Spleen (tissue), 11 donors: ENCODE data around the gene OR6S1. TPM values are rescaled to one million over a fixed set of nuclear protein-coding genes. Genes with fewer than 3 reads are reported as not detected.
"Not testable (repeated sequence)": the region's sequence is repeated elsewhere in the genome, so short reads cannot be mapped to it uniquely, and the experiment has no call there.

Experiments
- DNase-seq: peaks from one replicate; pipeline ENCODE4 v3.0.0-alpha.2; 2020
- H3K27ac ChIP-seq, 8 donors: fragments of 200-600 bp; sonication (generic) in 7 of 8; 1 replicate in 4 of 8; 2 replicates in 4 of 8; pipeline versions ENCODE4 v1.5.0 to v1.8.0; 2016 to 2021; ENCODE audit warnings: inconsistent platforms in 4 of 8, mild to moderate bottlenecking in 4 of 8, moderate library complexity in 1 of 8
- H3K27me3 ChIP-seq, 7 donors: fragments of 200-600 bp; sonication (generic) in 6 of 7; replicated peaks in 1 of 7; 1 replicate in 4 of 7; 2 replicates in 3 of 7; pipeline versions ENCODE4 v1.5.0 to v1.8.0; 2016 to 2021; ENCODE audit warnings: inconsistent platforms in 3 of 7, mild to moderate bottlenecking in 1 of 7
- H3K36me3 ChIP-seq, 6 donors: fragments of 200-600 bp; sonication (generic) in 5 of 6; 1 replicate in 4 of 6; 2 replicates in 2 of 6; pipeline versions ENCODE4 v1.5.0 to v1.8.0; 2016 to 2021; ENCODE audit warnings: inconsistent platforms in 2 of 6
- H3K4me1 ChIP-seq, 6 donors: fragments of 200-600 bp; sonication (generic) in 5 of 6; 1 replicate in 3 of 6; 2 replicates in 3 of 6; pipeline versions ENCODE4 v1.5.0 to v1.8.0; 2016 to 2021; ENCODE audit warnings: inconsistent platforms in 3 of 6
- H3K4me3 ChIP-seq, 8 donors: fragments of 200-600 bp; sonication (generic) in 7 of 8; 1 replicate in 4 of 8; 2 replicates in 4 of 8; pipeline versions ENCODE4 v1.5.0 to v1.8.0; 2016 to 2021; ENCODE audit warnings: inconsistent platforms in 4 of 8, mild to moderate bottlenecking in 4 of 8, moderate library complexity in 2 of 8
- H3K9me3 ChIP-seq, 8 donors: fragments of 200-600 bp; sonication (generic) in 7 of 8; 1 replicate in 4 of 8; 2 replicates in 4 of 8; pipeline versions ENCODE4 v1.5.0 to v1.8.0; 2016 to 2021; ENCODE audit warnings: inconsistent platforms in 4 of 8
- CTCF ChIP-seq, 11 experiments: fragments of 200-600 bp in 7 of 11; fragments of 450-650 bp in 4 of 11; sonication (generic) in 4 of 11; IDR thresholded peaks in 8 of 11; conservative IDR thresholded peaks in 3 of 11; 1 replicate in 7 of 11; 2 replicates in 4 of 11; pipeline versions ENCODE4 v1.4.0 to v1.8.0; 2016 to 2021; ENCODE audit warnings: antibody characterized with exemption in 11 of 11, inconsistent platforms in 4 of 11, mild to moderate bottlenecking in 1 of 11
- POLR2A ChIP-seq, 3 donors: fragments of 450-650 bp; IDR thresholded peaks; one replicate each; pipeline ENCODE4 v1.5.1; 2017; ENCODE audit warnings: antibody characterized with exemption in 3 of 3, mild to moderate bottlenecking in 1 of 3
- POLR2AphosphoS5 ChIP-seq, 3 donors: sonication (generic); formaldehyde crosslinking; IDR thresholded peaks; one replicate each; pipeline ENCODE4 v1.5.1; 2017; ENCODE audit warnings: antibody characterized with exemption in 3 of 3
- WGBS, 5 donors: extraction: QIAGEN DNeasy Blood & Tissue Kit in 3 of 5; methylation state at CpG; one replicate each; pipeline versions ENCODE4 v1.1.5 to v1.1.7; 2013 to 2018; 5-methylcytosine and 5-hydroxymethylcytosine counted together
- intact Hi-C: fragments of 100-400 bp; cut with DNase I; formaldehyde crosslinking; loops from one replicate; pipeline ENCODE4 v1.15.0; 2023; ENCODE audit warnings: low total_unique reads
- polyA plus RNA-seq, 3 donors: library from polyadenylated mRNA; stranded (reverse); fragments of 200-250 nt; gene quantifications; one replicate each; pipeline ENCODE4 v1.2.1, GENCODE V29; 2013
- total RNA-seq, 7 donors: library from RNA; depleted of rRNA in 3 of 7; stranded (reverse); fragments of >200 nt in 3 of 7; fragmentation: NEBNext Ultra II Directional in 4 of 7; extraction: Animal tissue kit (Norgen Biotek cat#: 25700) in 4 of 7; gene quantifications; one replicate each; pipeline versions ENCODE4 v1.1.0 to v1.2.1, GENCODE V29; 2016 to 2021
- donor health status: healthy with polysubstance abuse.
- donor health status: DM: no; HTN: no; CAD: no; lungs with moderate emphysema.
- donor health status: DM: no; HTN: no; CAD: no.
- donor health status: Bipolar disorder and iron deficiency.
- donor health status: healthy.
- donor health status: DM: no; HTN: no; CAD: no.
- donor health status: DM: yes; HTN: yes; CAD: no.

OR6S1 gene
- total and polyA plus RNA-seq, 10 donors: 0.10 to 0.77 (median 0.27) TPM; not detected in 7

- intact Hi-C loops: no loop called here
- Histone ChIP-seq H3K27me3 (peaks cover 0 to 6% (median 0%) of the 10 kb centered on the region in 7 donors), H3K27ac (no peak overlapping the region), H3K4me3 (no peak overlapping the region), H3K9me3 (no peaks in the 10 kb centered on the region), H3K36me3 (no peaks in the 10 kb centered on the region), H3K4me1 (peaks cover 0 to 33% (median 17%) of the 10 kb centered on the region in 6 donors)
- TF ChIP-seq POLR2A (IDR thresholded peaks at IDR 0.05) (no peak), CTCF (IDR thresholded peaks at IDR 0.05 in 8 of 11, conservative IDR thresholded peaks at IDR 0.05 in 3 of 11) (no peak), POLR2AphosphoS5 (IDR thresholded peaks at IDR 0.05) (no peak)
- 79 to 82% (median 81%) methylated on average over 4 of the region's 4 CpGs for WGBS, 5 donors
- no peak for DNase-seq
These were observed 30.2 kb upstream of the OR6S1 start for GRCh38 chr14:20671597-20672283.

- DNase-seq: no peak
- Histone ChIP-seq H3K36me3 (no peaks in the 10 kb centered on the region), H3K9me3 (no peaks in the 10 kb centered on the region), H3K27ac (peak overlapping the region in 4 of 8 donors; percentile 47 to 78 (median 65)), H3K4me1 (peaks cover 0 to 49% (median 19%) of the 10 kb centered on the region in 6 donors), H3K27me3 (peaks cover 0 to 18% (median 0%) of the 10 kb centered on the region in 7 donors), H3K4me3 (no peak overlapping the region)
- intact Hi-C loops: no loop called here
- TF ChIP-seq POLR2A (IDR thresholded peaks at IDR 0.05) (no peak), POLR2AphosphoS5 (IDR thresholded peaks at IDR 0.05) (no peak), CTCF (IDR thresholded peaks at IDR 0.05 in 8 of 11, conservative IDR thresholded peaks at IDR 0.05 in 3 of 11) (no peak)
- 73 to 100% (median 87%) methylated on average over 2 of the region's 2 CpGs for WGBS, 5 donors
These were observed 27.5 kb upstream of the OR6S1 start for GRCh38 chr14:20668969-20669368.

DNA sequence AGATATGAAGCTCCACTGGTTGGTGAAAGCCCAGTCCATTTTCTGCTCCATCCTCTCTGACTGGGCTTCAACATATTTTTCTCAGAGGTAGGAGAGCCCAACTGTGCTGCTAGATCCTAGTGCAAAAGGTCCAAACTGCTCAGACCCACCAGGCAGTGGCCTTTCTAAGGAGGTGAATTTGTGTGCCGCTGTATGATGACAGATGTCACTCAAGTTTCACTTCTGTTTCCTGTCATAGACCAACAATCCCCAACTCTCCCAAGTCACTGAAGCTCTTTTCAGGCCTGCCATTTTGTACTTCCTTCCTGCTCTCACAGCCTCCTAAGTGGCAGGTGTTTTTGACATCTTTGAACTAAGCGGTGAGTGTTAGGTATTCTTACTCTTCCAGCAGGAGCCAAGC lies 26.5 kb upstream of the OR6S1 start:
- TF ChIP-seq POLR2A (IDR thresholded peaks at IDR 0.05): no peak
- TF ChIP-seq CTCF (IDR thresholded peaks at IDR 0.05 in 8 of 11, conservative IDR thresholded peaks at IDR 0.05 in 3 of 11): no peak
- peak in 1 of 3 donors; percentile 62 for TF ChIP-seq POLR2AphosphoS5 (IDR thresholded peaks at IDR 0.05)
- Histone ChIP-seq H3K27ac (peak overlapping the region in 7 of 8 donors; percentile 41 to 78 (median 60)), H3K9me3 (no peaks in the 10 kb centered on the region), H3K4me1 (peaks cover 0 to 60% (median 29%) of the 10 kb centered on the region in 6 donors), H3K36me3 (no peaks in the 10 kb centered on the region), H3K4me3 (no peak overlapping the region), H3K27me3 (peaks cover 0 to 22% (median 4%) of the 10 kb centered on the region in 7 donors)
- intact Hi-C loops: no loop called here
- no peak for DNase-seq
- WGBS, 5 donors: 15 to 37% (median 32%) methylated on average over 2 of the region's 2 CpGs

DNA sequence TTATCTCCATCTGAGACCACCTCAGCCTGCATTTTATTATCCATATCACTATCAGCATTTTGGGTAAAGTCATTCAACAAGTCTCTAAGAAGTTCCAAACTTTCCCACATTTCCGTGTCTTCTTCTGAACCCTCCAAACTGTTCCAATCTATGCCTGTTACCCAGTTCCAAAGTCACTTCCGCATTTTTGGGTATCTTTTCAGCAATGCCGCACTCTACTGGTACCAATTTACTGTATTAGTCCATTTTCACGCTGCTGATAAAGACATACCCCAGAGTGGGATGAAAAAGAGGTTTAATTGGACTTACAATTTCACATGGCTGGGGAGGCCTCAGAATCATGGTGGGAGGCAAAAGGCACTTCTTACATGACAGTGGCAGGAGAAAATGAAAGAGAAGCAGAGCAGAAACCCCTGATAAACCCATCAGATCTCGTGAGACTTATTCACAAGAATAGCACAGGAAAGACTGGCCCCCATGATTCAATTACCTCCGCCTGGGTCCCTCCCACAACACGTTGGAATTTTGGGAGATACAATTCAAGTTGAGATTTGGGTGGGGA lies 25.0 kb upstream of the OR6S1 start:
- H3K4me1 ChIP-seq: peaks cover 0 to 62% (median 34%) of the 10 kb centered on the region in 6 donors
- H3K9me3 ChIP-seq, DNase-seq, intact Hi-C loops, H3K36me3 ChIP-seq: not testable (repeated sequence)
- H3K4me3 ChIP-seq: peak overlapping the region in 2 of 8 donors; percentile 4 to 71
- peak overlapping the region in 3 of 8 donors; percentile 43 to 78 (median 47) for H3K27ac ChIP-seq
- WGBS, 5 donors: 70 to 84% (median 80%) methylated on average over 7 of the region's 7 CpGs
- peaks cover 0 to 31% (median 4%) of the 10 kb centered on the region in 7 donors for H3K27me3 ChIP-seq
